GM23248 (cell line): ENCODE results near the gene METTL9.

Experiments
- EZH2 ChIP-seq: fragments of 200-600 bp; sonication (generic); IDR thresholded peaks from 2 replicates; pipeline ENCODE4 v1.6.1; 2018; ENCODE audit warnings: antibody characterized with exemption, mild to moderate bottlenecking; ENCODE audit not compliant: insufficient read depth, poor library complexity, severe bottlenecking
- EZH2phosphoT487 ChIP-seq: fragments of 200-600 bp; sonication (generic); IDR thresholded peaks from 2 replicates; pipeline ENCODE4 v1.6.1; 2018; ENCODE audit warnings: antibody characterized with exemption, moderate library complexity, mild to moderate bottlenecking, low read depth; ENCODE audit not compliant: insufficient read depth

- TF ChIP-seq EZH2 (no peak), EZH2phosphoT487 (no peak)
Observed at GRCh38 chr16:21653571-21653970, 54.2 kb downstream of the METTL9 start.
